GM19372 (cell line): ENCODE results near the gene OR2AT4.
"Not testable (repeated sequence)": the region's sequence is repeated elsewhere in the genome, so short reads cannot be mapped to it uniquely, and the experiment has no call there.

Source experiments
- ATAC-seq: cut with Tn5 transposase; IDR thresholded peaks from one replicate; pipeline ENCODE4 v1.9.1; 2021; ENCODE audit warnings: mild to moderate bottlenecking, low read depth, moderate library complexity; ENCODE audit not compliant: unreplicated experiment

Gene OR2AT4

DNA sequence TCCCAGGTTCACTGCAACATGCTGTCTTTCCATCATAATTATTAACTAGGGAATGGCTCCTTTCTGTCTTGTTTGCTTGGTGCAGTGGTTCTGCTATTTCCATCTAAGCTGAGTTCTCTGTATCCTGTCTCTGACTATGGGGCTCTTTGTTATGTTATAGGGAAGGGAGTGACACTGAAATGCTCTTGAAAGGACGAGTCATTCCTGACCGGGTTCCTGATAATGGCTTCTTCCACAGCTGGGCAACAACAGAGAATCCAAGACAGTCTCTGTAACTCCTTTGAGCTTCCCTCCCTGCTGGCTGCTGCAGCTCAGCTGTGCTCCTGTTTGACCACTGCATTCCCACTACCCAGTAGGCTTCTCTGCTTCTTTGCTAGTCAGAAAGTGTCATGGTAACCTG is 24.1 kb downstream of the OR2AT4 start:
- no peak for ATAC-seq

DNA sequence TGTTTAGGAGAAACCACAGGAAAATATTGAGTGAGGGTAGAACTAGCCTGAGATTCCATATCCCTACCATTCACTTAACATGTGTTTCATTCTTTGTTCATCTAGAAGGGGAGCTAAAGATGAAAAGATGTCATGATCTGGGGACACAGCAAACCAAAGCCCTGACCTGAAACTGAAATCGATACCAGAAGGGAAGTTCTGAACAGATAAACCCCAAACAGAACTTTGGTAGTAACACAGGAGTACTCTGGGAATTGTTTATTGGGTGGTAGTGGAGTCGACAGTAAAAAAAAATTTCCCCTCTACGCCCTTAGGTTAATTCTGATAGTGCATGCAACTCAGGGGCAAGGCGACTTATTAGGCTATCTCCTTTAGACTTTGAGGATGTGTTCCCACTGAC is 27.2 kb downstream of the OR2AT4 start:
- no peak for ATAC-seq

DNA sequence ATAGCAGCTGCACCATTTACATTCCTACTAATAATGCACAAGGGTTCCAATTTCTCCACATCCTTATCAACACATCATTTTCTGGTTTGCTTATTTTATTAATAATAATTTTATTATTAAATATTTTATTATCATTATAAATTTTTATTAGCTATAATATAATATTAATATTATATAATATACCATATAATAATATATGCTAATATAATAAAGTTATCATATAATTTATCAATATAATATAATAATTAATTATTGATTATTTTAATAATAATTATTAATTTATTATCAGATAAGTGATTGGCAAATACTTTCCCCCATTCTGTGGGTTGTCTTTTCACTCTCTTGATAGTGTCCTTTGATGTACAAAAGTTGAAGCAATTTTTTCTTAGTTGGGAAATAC is 27.7 kb downstream of the OR2AT4 start:
- ATAC-seq = no peak

DNA sequence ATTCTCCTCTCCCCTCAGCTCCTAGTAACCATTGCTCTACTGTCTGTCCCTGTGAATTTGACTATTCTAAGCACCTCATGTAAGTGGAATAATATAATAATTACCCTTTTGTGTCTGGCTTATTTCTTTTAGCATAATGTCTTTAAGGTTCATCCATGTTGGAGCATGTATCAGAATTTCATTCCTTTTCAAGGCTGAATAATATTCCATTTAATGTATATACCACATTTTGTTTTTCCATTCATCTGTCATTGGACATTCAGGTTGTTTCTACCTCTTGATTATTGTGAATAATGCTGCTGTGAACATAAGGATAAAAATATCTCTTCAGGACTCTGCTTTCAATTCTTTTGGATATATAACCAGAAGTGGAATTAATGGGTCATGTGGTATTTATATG is 28.1 kb downstream of the OR2AT4 start:
- no peak for ATAC-seq

DNA sequence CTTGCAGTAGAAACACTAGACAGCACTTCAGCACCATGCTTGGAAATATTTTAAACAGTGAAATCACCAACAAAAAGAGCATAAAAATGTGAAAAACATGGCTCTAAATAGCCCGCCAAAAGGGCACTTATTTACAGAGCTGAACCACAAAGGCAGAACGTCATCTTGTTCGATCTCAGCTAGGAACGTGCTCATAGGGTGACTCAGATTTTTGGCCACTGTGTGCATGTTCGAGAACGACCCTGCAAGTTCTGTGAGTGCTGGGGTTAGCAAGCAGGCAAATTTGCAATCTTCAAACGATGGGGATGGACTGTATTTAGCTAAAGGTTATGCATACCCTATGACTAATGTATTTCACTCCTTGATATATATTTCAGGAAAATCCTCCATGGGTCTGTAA is 30.6 kb downstream of the OR2AT4 start:
- ATAC-seq = no peak

- ATAC-seq = no peak
These were observed 32.8 kb downstream of the OR2AT4 start for GRCh38 chr11:75063741-75064314.

DNA sequence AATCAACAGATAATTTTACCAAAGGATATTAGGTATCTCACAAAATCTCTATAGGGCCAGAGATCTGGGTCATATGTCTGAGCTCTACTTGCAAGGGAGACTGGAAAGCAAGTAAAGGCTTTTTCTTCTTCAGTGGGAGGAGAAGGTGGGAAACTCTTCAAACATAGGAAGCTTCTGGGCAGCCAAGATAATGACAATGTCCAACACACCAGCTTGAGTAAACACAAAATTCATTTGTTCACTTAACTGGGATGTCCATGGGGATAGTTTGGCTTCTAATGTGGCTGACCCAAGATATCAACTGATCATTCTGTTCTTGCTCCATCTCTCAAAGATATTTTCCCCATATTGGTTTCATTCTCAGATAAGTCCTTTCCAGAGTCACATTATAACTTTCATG is 37.4 kb downstream of the OR2AT4 start:
- no peak for ATAC-seq

GRCh38 chr11:75056814-75057213 is 39.9 kb downstream of the OR2AT4 start:
- no peak for ATAC-seq

DNA sequence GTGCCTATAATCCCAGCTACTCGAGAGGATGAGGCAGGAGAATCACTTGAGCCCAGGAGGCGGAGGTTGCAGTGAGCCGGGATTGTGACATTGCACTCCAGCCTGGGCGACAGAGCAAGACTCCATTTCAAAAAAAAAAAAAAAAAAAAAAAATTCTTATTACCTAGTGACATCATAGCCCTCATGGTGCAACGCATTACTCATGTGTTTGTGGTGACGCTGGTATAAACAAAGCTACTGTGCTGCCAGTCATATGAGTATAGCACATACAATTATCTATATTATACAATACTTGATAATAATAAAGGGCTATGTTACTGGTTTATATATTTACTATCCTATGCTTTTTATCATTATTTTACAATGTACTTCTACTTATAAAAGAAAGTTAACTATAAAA is 41.2 kb downstream of the OR2AT4 start:
- ATAC-seq = no peak

DNA sequence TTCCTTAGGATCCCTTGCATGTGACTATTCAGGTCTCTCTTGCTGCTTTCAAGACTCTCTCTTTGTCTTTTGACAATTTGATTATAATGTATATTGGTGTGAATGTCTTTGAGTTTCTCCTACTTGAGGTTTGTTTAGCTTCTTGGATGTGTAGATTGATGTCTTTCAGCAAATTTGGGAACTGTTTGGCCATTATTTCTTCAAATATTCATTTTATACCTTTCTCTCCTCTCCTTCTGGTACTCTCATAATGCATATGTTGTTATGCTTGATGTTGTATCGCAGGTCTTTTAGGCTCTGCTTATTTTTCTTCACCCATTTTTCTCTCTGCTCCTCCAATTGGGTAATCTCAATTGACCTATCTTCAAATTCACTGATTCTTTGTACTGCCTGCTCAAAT is 44.2 kb downstream of the OR2AT4 start:
- no peak for ATAC-seq

- no peak for ATAC-seq
These were observed 45.6 kb downstream of the OR2AT4 start for GRCh38 chr11:75051043-75051442.

DNA sequence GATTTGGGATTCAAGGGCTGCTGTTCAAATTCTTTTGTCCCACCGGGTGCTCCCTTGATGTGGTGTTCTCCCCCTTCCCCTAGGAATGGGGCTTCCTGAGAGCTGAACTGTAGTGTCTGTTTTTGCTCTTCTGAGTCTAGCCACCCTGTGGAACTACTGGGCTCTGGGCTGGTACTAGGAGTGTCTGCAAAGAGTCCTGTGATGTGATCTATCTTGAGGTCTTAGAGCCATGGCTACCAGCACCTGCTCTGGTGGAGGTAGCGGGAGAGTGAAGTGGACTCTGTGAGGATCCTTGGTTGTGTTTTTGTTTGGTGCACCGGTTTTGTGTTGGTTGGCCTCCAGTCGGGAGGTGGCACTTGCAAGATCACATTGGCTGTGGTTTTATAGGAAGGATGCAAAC is 46.2 kb downstream of the OR2AT4 start:
- ATAC-seq = no peak

- ATAC-seq = not testable (repeated sequence)
These were observed 47.0 kb downstream of the OR2AT4 start for GRCh38 chr11:75049501-75050266.

DNA sequence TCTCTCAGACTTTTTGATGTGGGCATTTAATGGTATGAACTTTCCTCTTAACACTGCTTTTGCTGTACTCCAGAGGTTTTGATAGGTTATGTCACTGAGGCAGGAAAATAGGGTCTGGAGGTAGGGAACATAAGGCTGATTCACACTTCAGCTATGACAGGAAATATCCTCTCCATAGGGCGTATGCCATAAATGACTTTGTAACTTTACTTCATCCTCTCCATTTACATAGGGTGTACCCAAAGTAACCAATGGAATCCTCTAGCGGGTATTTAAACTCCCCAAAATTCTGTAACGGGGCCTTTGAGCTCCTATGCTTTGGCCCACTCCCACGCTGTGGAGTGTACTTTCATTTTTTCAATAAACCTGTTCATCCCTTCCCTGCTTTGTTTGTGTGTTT is 49.5 kb downstream of the OR2AT4 start:
- ATAC-seq = no peak

- ATAC-seq = not testable (repeated sequence)
These were observed 50.0 kb downstream of the OR2AT4 start for GRCh38 chr11:75046668-75047067.

- ATAC-seq = not testable (repeated sequence)
These were observed 52.1 kb downstream of the OR2AT4 start for GRCh38 chr11:75044381-75045170.

- ATAC-seq = not testable (repeated sequence)
These were observed 54.9 kb downstream of the OR2AT4 start for GRCh38 chr11:75041821-75042220.

DNA sequence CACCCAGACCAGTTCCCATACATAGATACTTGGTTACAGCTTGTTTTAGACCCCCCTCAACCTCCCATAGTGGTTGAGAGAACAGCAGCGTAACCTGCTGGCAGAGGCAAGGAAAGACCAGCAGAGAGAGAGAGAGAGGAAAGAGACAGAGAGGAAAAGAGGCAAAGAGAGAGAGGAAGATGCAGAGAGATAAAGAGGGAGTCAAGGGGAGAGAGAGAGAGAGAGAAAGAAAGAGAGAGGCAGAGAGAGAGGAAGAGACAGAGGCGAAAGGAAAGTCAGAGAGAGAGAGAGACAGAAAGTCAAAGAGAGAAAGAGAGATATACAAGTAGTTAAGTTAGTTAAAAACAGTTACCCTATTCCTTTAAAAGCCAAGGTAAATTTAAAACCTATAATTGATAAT is 55.4 kb downstream of the OR2AT4 start:
- no peak for ATAC-seq

GRCh38 chr11:75040167-75040770 is 56.4 kb downstream of the OR2AT4 start:
- no peak for ATAC-seq

DNA sequence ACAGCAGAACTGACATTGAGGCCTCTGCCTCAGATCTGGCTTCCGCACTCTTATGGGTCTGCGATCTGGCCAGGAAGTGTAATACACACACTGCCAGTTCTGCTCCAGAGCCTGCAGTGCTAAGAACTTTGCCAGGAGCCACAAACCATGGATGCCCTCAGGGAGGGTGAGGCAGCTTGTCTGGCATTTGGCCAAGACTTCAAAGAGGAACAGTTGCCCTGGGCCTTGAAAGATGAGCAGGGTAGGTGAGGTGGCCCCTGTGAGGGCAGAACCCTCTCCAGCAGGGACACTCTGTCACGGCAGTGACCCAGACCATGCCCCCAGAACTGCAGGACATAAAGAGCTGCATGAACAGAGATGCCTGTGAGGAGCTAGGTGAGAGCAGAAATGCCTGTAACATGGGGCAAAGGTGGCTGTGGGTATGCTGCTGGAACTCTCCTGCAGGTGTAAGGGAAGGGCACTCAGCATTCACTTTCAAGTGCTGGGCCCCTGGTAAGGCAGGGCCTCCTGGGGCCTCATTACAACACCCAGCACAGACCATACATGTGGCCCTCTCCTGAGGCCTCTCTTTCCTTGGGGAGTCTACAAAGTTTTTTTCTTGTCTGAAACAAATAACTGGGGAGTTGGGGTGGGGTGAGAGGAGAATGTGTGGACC is 60.6 kb downstream of the OR2AT4 start:
- ATAC-seq = no peak

- no peak for ATAC-seq
These were observed 61.4 kb downstream of the OR2AT4 start for GRCh38 chr11:75035256-75035655.
